ENCODE results near the gene LPXN. TPM values are rescaled to one million over a fixed set of nuclear protein-coding genes. Genes with fewer than 3 reads are reported as not detected.

Gene LPXN
- total RNA-seq, 4 donors from 2014 or later = 1.0 to 2.2 (median 1.9) TPM

GRCh38 chr11:58591659-58592058 is 16.0 kb upstream of the LPXN start:
- no peak overlapping the region for H3K27ac ChIP-seq
- H3K9me3 ChIP-seq = no peaks in the 10 kb centered on the region
- H3K4me1 ChIP-seq = peaks cover 44 to 53% of the 10 kb centered on the region in 2 donors
- intact Hi-C loops (cut with DNase I; ENCODE audit: low total_unique reads) (no loop called here), in situ Hi-C loops (cut with MboI; ENCODE audit: low sequenced_read_pairs in 4 of 4) (loop anchor here in 2 of 4 donors (25.0 kb wide), 2 partner anchors 879 to 929 kb away; partner anchors contain the start of genes CLP1 (in 1 of the 2), MED19 (in 1 of the 2), TMX2 (in 1 of the 2) and ZDHHC5 (in 1 of the 2))
- H3K36me3 ChIP-seq = peaks cover 0 to 1% of the 10 kb centered on the region in 2 donors
- H3K4me3 ChIP-seq = no peak overlapping the region
- DNase-seq = no peak
- H3K27me3 ChIP-seq = no peaks in the 10 kb centered on the region
- no peak for ATAC-seq
- TF ChIP-seq CTCF (IDR thresholded peaks at IDR 0.05 in 4 of 5, conservative IDR thresholded peaks at IDR 0.05 in 1 of 5) = no peak
- no peak for TF ChIP-seq POLR2A (IDR thresholded peaks at IDR 0.05)

- H3K4me1 ChIP-seq = peaks cover 46 to 59% of the 10 kb centered on the region in 2 donors
- no peak for TF ChIP-seq POLR2A (IDR thresholded peaks at IDR 0.05)
- no peak for TF ChIP-seq CTCF (IDR thresholded peaks at IDR 0.05 in 4 of 5, conservative IDR thresholded peaks at IDR 0.05 in 1 of 5)
- in situ Hi-C loops (cut with MboI; ENCODE audit: low sequenced_read_pairs in 4 of 4) = loop anchor here in 2 of 4 donors (25.0 kb wide), 2 partner anchors 875 to 925 kb away; partner anchors contain the start of genes CLP1 (in 1 of the 2), MED19 (in 1 of the 2), TMX2 (in 1 of the 2) and ZDHHC5 (in 1 of the 2)
- peaks cover 0 to 4% of the 10 kb centered on the region in 2 donors for H3K36me3 ChIP-seq
- no peak for ATAC-seq
- intact Hi-C loops (cut with DNase I; ENCODE audit: low total_unique reads) = no loop called here
- no peaks in the 10 kb centered on the region for H3K9me3 ChIP-seq
- no peaks in the 10 kb centered on the region for H3K27me3 ChIP-seq
- DNase-seq = no peak
- no peak overlapping the region for H3K27ac ChIP-seq
- no peak overlapping the region for H3K4me3 ChIP-seq
Measured at GRCh38 chr11:58586998-58587397, 11.3 kb upstream of the LPXN start.

- ATAC-seq (no peak), DNase-seq (no peak)
- in situ Hi-C loops (cut with MboI; ENCODE audit: low sequenced_read_pairs in 4 of 4) = loop anchor here in 2 of 4 donors (25.0 kb wide), 2 partner anchors 870 to 920 kb away; partner anchors contain the start of genes CLP1 (in 1 of the 2), MED19 (in 1 of the 2), TMX2 (in 1 of the 2) and ZDHHC5 (in 1 of the 2)
- Histone ChIP-seq H3K4me3 (no peak overlapping the region), H3K4me1 (peaks cover 60 to 64% of the 10 kb centered on the region in 2 donors), H3K27me3 (no peaks in the 10 kb centered on the region), H3K9me3 (no peaks in the 10 kb centered on the region), H3K36me3 (peaks cover 0 to 4% of the 10 kb centered on the region in 2 donors), H3K27ac (peak overlapping the region in 2 of 4 donors; percentile 100)
- intact Hi-C loops (cut with DNase I; ENCODE audit: low total_unique reads) = no loop called here
- TF ChIP-seq CTCF (IDR thresholded peaks at IDR 0.05 in 4 of 5, conservative IDR thresholded peaks at IDR 0.05 in 1 of 5) (no peak), POLR2A (IDR thresholded peaks at IDR 0.05) (no peak)
Measured at GRCh38 chr11:58582437-58582836, 6.8 kb upstream of the LPXN start.

- H3K9me3 ChIP-seq = no peaks in the 10 kb centered on the region
- peak overlapping the region; percentile 98 to 100 (median 100) for H3K27ac ChIP-seq
- H3K4me1 ChIP-seq = peaks cover 67 to 73% of the 10 kb centered on the region in 2 donors
- no peaks in the 10 kb centered on the region for H3K36me3 ChIP-seq
- ATAC-seq = no peak
- TF ChIP-seq POLR2A (IDR thresholded peaks at IDR 0.05) = no peak
- TF ChIP-seq CTCF (IDR thresholded peaks at IDR 0.05 in 4 of 5, conservative IDR thresholded peaks at IDR 0.05 in 1 of 5) = no peak
- DNase-seq = no peak
- H3K4me3 ChIP-seq = peak overlapping the region; percentile 85 to 95 (median 94)
- H3K27me3 ChIP-seq = no peaks in the 10 kb centered on the region
- in situ Hi-C loops (cut with MboI; ENCODE audit: low sequenced_read_pairs in 4 of 4) = loop anchor here in 2 of 4 donors (25.0 kb wide), 2 partner anchors 868 to 918 kb away; partner anchors contain the start of genes CLP1 (in 1 of the 2), MED19 (in 1 of the 2), TMX2 (in 1 of the 2) and ZDHHC5 (in 1 of the 2)
- intact Hi-C loops (cut with DNase I; ENCODE audit: low total_unique reads) = no loop called here
Measured at GRCh38 chr11:58580311-58580710, 4.7 kb upstream of the LPXN start.
